A549 (cell line): ENCODE data around the gene DGKA. TPM values are rescaled to one million over a fixed set of nuclear protein-coding genes. Genes with fewer than 3 reads are reported as not detected.
"Not testable (repeated sequence)": the region's sequence is repeated elsewhere in the genome, so short reads cannot be mapped to it uniquely, and the experiment has no call there.

Source experiments
- ATAC-seq, 2 experiments: fragments of 200-7000 bp in 1 of 2; fragments of >200 bp in 1 of 2; cut with Nextera tagmentation in 1 of 2; cut with Tn5 transposase in 1 of 2; 3 replicates each; pipeline versions ENCODE4 v1.8.0 to v1.9.1; 2018 to 2020; ENCODE audit warnings: mild to moderate bottlenecking in 1 of 2, moderate library complexity in 1 of 2
- CTCF ChIA-PET: fragments of 300-600 bp; sonication (Branson Sonifier 250); formaldehyde crosslinking; extraction: SDS; loops from one replicate; lab custom pipeline; 2021; ENCODE audit warnings: antibody characterized with exemption, inconsistent platforms; lab: Yijun Ruan, JAX
- POLR2A ChIA-PET: fragments of 350-600 bp; formaldehyde crosslinking; extraction: SDS; loops from one replicate; lab custom pipeline; 2021; ENCODE audit warnings: antibody characterized with exemption, inconsistent platforms; lab: Yijun Ruan, JAX
- DNase-seq, 2 experiments: peaks; one replicate each; pipeline versions ENCODE4 v3.0.0 to v3.0.0-alpha.2; 2011 to 2016; ENCODE audit warnings: low read depth in 1 of 2, low spot score in 1 of 2
- FAIRE-seq: peaks from 2 replicates; lab custom pipeline; 2011; peaks lifted over from hg19 to GRCh38; lab: Jason Lieb, UNC
- H3K27ac ChIP-seq, 2 experiments: fragments of >200 bp; sonication (Bioruptor Twin); formaldehyde crosslinking; 3 replicates each; pipeline ENCODE4 v1.5.1; 2016 to 2017
- H3K4me1 ChIP-seq: fragments of >200 bp; sonication (Bioruptor Twin); formaldehyde crosslinking; 3 replicates; pipeline ENCODE4 v1.6.1; 2016
- H3K4me2 ChIP-seq: fragments of >200 bp; sonication (Bioruptor Twin); formaldehyde crosslinking; 3 replicates; pipeline ENCODE4 v1.6.1; 2016
- H3K4me3 ChIP-seq: fragments of >200 bp; sonication (Bioruptor Twin); formaldehyde crosslinking; 3 replicates; pipeline ENCODE4 v1.5.1; 2016
- H3K9me3 ChIP-seq: fragments of >200 bp; sonication (Bioruptor Twin); formaldehyde crosslinking; 3 replicates; pipeline ENCODE4 v1.6.1; 2016
- BHLHE40 ChIP-seq: IDR thresholded peaks from 2 replicates; pipeline ENCODE4 v1.6.1; 2012; ENCODE audit warnings: low read depth, low read length, inconsistent platforms
- CEBPB ChIP-seq, 2 experiments: fragments of >200 bp in 1 of 2; sonication (Bioruptor Twin) in 1 of 2; formaldehyde crosslinking in 1 of 2; IDR thresholded peaks; 2 replicates each; pipeline ENCODE4 v1.6.1; 2012 to 2016
- E2F6 ChIP-seq: IDR thresholded peaks from 2 replicates; pipeline ENCODE4 v1.6.1; 2012; ENCODE audit warnings: low read depth, borderline replicate concordance
- EP300 ChIP-seq, 2 experiments: fragments of >200 bp; sonication (Bioruptor Twin); formaldehyde crosslinking; IDR thresholded peaks; 2 replicates in 1 of 2; 3 replicates in 1 of 2; pipeline ENCODE4 v1.6.1; 2016 to 2017
- FOSL2 ChIP-seq, 2 experiments: fragments of 450-650 bp in 1 of 2; fragments of >200 bp in 1 of 2; sonication (Bioruptor Twin) in 1 of 2; formaldehyde crosslinking; IDR thresholded peaks; 2 replicates each; pipeline versions ENCODE4 v1.5.0 to v1.6.1; 2016 to 2020; ENCODE audit warnings: mild to moderate bottlenecking in 1 of 2, moderate library complexity in 1 of 2
- GATA3 ChIP-seq: IDR thresholded peaks from 2 replicates; pipeline ENCODE4 v1.6.1; 2012; ENCODE audit warnings: borderline replicate concordance
- HEYL ChIP-seq: fragments of 250-450 bp; sonication (Bioruptor Pico); IDR thresholded peaks from 2 replicates; pipeline ENCODE4 v1.8.0; 2021; ENCODE audit warnings: mild to moderate bottlenecking, moderate library complexity
- HOXA7 ChIP-seq: fragments of 250-450 bp; sonication (Bioruptor Pico); IDR thresholded peaks from 2 replicates; pipeline ENCODE4 v1.5.0; 2020; ENCODE audit warnings: mild to moderate bottlenecking, moderate library complexity
- HOXB5 ChIP-seq: fragments of 250-450 bp; sonication (Bioruptor Pico); IDR thresholded peaks from 2 replicates; pipeline ENCODE4 v1.5.0; 2020; ENCODE audit warnings: mild to moderate bottlenecking, moderate library complexity
- JUN ChIP-seq, 2 experiments: fragments of >200 bp; sonication (Bioruptor Twin); formaldehyde crosslinking; IDR thresholded peaks; 2 replicates in 1 of 2; 3 replicates in 1 of 2; pipeline ENCODE4 v1.6.1; 2016 to 2017
- KDM5A ChIP-seq: fragments of 200-600 bp; sonication (generic); IDR thresholded peaks from 2 replicates; pipeline ENCODE4 v1.6.1; 2016; ENCODE audit warnings: antibody characterized with exemption, mild to moderate bottlenecking
- PBX3 ChIP-seq: IDR thresholded peaks from 2 replicates; pipeline ENCODE4 v1.6.1; 2012
- POLR2AphosphoS2 ChIP-seq: conservative IDR thresholded peaks from 2 replicates; pipeline ENCODE4 v1.6.1; 2012; ENCODE audit warnings: low read length, improper control_type of control experiment, inconsistent platforms
- RAD21 ChIP-seq, 2 experiments: fragments of >200 bp in 1 of 2; sonication (Bioruptor Twin) in 1 of 2; formaldehyde crosslinking in 1 of 2; IDR thresholded peaks in 1 of 2; conservative IDR thresholded peaks in 1 of 2; 2 replicates in 1 of 2; 3 replicates in 1 of 2; pipeline ENCODE4 v1.6.1; 2012 to 2018; ENCODE audit warnings: inconsistent platforms in 1 of 2
- REST ChIP-seq: fragments of 200-600 bp; sonication (generic); IDR thresholded peaks from 2 replicates; pipeline ENCODE4 v1.6.1; 2016; ENCODE audit warnings: antibody characterized with exemption, mild to moderate bottlenecking, moderate library complexity
- USF2 ChIP-seq: fragments of 450-650 bp; IDR thresholded peaks from 2 replicates; pipeline ENCODE4 v1.6.1; 2014; ENCODE audit warnings: antibody characterized with exemption
- ZFP36 ChIP-seq: fragments of 450-650 bp; IDR thresholded peaks from 2 replicates; pipeline ENCODE4 v1.6.1; 2014; ENCODE audit warnings: borderline replicate concordance; ENCODE audit not compliant: partially characterized antibody
- WGBS: methylation state at CpG from one replicate; pipeline ENCODE4 v1.1.6; 2017; ENCODE audit errors: missing lambda C conversion rate; 5-methylcytosine and 5-hydroxymethylcytosine counted together
- polyA plus RNA-seq, 4 experiments: library from polyadenylated mRNA; depleted of rRNA in 3 of 4; stranded (reverse); fragments of >200 nt; fragmentation: RNase III in 1 of 4; extraction: RNeasy Plus Mini Kit Qiagen cat#74134 plus additional on column Dnase treatment in 1 of 4; gene quantifications; 2 replicates in 3 of 4; 3 replicates in 1 of 4; pipeline ENCODE4 v1.2.3, GENCODE V29; 2011 to 2017
- TF ChIP-seq, protein P1 (sequence below): fragments of 250-450 bp; sonication (Bioruptor Pico); IDR thresholded peaks from 2 replicates; pipeline ENCODE4 v1.5.0; 2021; ENCODE audit warnings: mild to moderate bottlenecking, moderate library complexity, borderline replicate concordance

DGKA gene
- polyA plus RNA-seq, 2 of the 4 experiments (the other 2 are of a cell fraction): 21.0 to 24.7 TPM

GRCh38 chr12:55984861-55985260 is 53.9 kb downstream of the DGKA start:
- no peak overlapping the region for H3K4me3 ChIP-seq
- no peaks in the 10 kb centered on the region for H3K4me1 ChIP-seq
- DNase-seq: no peak
- WGBS: 48% methylated on average over 2 of the region's 2 CpGs
- ChIA-PET POLR2A (interaction anchor here (1.8 kb wide), 1 partner anchor 11 kb away, joined by 6 read pairs; the partner anchor contains the start of gene RAB5B), CTCF (interaction anchor here (0.6 to 9.8 kb wide), 6 partner anchors 8 to 246 kb away, joined by 3 to 96 read pairs (median 4); partner anchors contain the start of genes RAB5B and SUOX)
- H3K9me3 ChIP-seq: no peaks in the 10 kb centered on the region
- no peak for ATAC-seq
- H3K27ac ChIP-seq: no peak overlapping the region
- no peak for FAIRE-seq
- H3K4me2 ChIP-seq: no peak overlapping the region
- TF ChIP-seq EP300 (IDR thresholded peaks at IDR 0.05) (no peak), E2F6 (no peak), POLR2AphosphoS2 (no peak), REST (no peak), JUN (IDR thresholded peaks at IDR 0.05) (no peak), ZFP36 (no peak), KDM5A (no peak), HOXA7 (no peak), HOXB5 (CRISPR knock-in tag) (no peak), USF2 (no peak), GATA3 (no peak), PBX3 (no peak), HEYL (CRISPR knock-in tag) (no peak), BHLHE40 (no peak), RAD21 (conservative IDR thresholded peaks at IDR 0.05 in 1 of 2, IDR thresholded peaks at IDR 0.05 in 1 of 2) (no peak), CEBPB (IDR thresholded peaks at IDR 0.05) (no peak), FOSL2 (IDR thresholded peaks at IDR 0.05) (no peak), FOSL2 (CRISPR knock-in tag; IDR thresholded peaks at IDR 0.05) (no peak)
- TF ChIP-seq, protein P1, sequence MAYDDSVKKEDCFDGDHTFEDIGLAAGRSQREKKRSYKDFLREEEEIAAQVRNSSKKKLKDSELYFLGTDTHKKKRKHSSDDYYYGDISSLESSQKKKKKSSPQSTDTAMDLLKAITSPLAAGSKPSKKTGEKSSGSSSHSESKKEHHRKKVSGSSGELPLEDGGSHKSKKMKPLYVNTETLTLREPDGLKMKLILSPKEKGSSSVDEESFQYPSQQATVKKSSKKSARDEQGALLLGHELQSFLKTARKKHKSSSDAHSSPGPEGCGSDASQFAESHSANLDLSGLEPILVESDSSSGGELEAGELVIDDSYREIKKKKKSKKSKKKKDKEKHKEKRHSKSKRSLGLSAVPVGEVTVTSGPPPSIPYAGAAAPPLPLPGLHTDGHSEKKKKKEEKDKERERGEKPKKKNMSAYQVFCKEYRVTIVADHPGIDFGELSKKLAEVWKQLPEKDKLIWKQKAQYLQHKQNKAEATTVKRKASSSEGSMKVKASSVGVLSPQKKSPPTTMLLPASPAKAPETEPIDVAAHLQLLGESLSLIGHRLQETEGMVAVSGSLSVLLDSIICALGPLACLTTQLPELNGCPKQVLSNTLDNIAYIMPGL (CRISPR knock-in tag): no peak

DNA sequence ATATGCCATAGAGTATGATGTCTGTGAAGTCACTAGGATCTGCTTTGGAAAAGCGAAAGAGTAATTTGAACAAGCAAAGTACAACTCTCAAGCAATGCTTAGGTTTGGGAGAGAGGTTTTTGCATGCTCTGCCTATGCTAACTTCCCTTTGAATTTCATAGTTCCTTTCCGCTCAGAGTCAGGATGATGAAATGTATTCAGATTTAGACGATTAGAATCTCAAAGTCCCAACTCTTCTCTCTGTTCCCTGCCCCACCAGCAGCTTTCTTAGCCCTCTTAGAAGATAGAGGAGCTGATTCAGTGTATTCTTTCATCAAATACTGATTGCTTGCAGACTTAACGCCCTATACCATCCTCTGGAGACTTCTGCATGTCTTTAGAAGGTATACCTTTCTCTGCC is 54.4 kb downstream of the DGKA start:
- ChIA-PET CTCF (interaction anchor here (1.1 to 9.8 kb wide), 4 partner anchors 11 to 55 kb away, joined by 3 to 96 read pairs (median 7); partner anchors contain the start of genes RAB5B and SUOX), POLR2A (interaction anchor here (1.3 to 1.8 kb wide), 2 partner anchors 12 kb away, joined by 4 to 6 read pairs; partner anchors contain the start of gene RAB5B)
- WGBS: 77% methylated on average over 4 of the region's 4 CpGs
- Histone ChIP-seq H3K27ac (no peak overlapping the region), H3K4me1 (no peaks in the 10 kb centered on the region), H3K4me3 (no peak overlapping the region), H3K9me3 (no peaks in the 10 kb centered on the region), H3K4me2 (no peak overlapping the region)
- ATAC-seq (no peak), FAIRE-seq (no peak), DNase-seq (no peak)
- no peak for TF ChIP-seq GATA3

- DNase-seq, H3K4me1 ChIP-seq, H3K9me3 ChIP-seq, H3K27ac ChIP-seq, ATAC-seq, H3K4me2 ChIP-seq, FAIRE-seq, H3K4me3 ChIP-seq: not testable (repeated sequence)
- 89% methylated on average over 7 of the region's 7 CpGs for WGBS
- ChIA-PET CTCF (interaction anchor here (1.1 to 9.8 kb wide), 3 partner anchors 12 to 56 kb away, joined by 3 to 96 read pairs (median 10); partner anchors contain the start of genes RAB5B and SUOX), POLR2A (interaction anchor here (1.3 kb wide), 1 partner anchor 12 kb away, joined by 4 read pairs; the partner anchor contains the start of gene RAB5B)
These were observed 55.0 kb downstream of the DGKA start for GRCh38 chr12:55985976-55986375.
